GM04504 (cell line): Measurements from ENCODE around the gene PDK3.

Experiments used
- DNase-seq: peaks from one replicate; pipeline ENCODE4 v3.0.0-alpha.2; 2012; ENCODE audit warnings: low read depth

Gene PDK3

GRCh38 chrX:24553011-24553410, 87.9 kb downstream of the PDK3 start:
- DNase-seq = no peak

DNA sequence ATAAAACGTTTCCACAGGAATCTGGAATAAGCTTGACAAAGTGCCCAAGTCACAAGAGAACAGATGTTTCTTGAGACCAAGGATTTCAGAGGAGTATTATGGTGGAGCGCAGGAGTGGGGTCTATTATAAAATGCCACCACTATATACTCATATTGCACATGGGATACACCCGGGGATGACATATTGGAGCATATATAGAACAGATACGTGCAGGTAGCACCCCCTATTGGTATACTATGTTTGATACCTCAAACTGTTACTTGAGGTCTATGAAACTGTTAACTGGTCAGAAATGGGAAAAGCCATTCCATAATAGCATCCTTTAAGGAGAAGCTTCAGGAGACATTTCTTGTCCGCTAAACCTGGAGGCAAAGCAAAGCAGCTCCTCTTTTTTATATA, 96.0 kb downstream of the PDK3 start:
- no peak for DNase-seq

- DNase-seq = no peak
Measured at GRCh38 chrX:24563291-24564010, 98.4 kb downstream of the PDK3 start.

DNA sequence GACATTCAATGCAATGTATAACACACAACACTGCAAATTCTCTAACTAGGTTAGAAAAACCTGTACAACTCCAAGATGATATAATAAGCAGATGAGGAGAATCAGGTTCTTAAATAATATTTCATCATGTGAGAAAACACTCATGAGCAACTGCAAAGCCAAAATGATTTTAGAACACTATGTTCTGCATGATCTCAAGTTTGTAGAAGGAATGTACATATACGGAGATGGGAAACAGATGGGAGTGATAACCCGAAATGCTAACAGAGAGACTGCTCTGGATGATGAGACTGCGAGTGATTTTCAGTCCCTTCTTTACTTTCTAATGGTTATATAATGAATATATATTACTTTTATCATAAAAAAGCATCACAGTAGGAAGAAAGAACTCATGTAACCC, 101.2 kb downstream of the PDK3 start:
- no peak for DNase-seq

DNA sequence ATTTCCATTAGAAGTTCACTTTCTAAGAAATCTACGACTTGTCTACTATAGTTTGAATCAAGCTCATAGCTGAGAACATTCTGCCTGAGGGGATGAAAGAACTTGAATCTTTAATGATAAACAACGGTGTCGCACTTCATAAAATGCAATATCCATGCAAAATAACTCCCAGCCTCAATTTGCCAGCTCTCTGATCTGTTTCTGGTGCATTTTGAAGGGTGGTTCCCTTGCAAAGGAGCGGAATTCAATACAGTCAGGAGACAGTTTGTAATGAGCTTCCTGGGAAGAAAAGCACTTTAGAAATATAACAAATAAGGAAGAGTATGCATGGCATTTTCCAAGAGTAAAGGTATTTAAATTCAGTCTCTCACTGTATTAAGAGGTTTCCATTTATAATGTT, 102.1 kb downstream of the PDK3 start:
- DNase-seq = no peak

- DNase-seq = no peak
Measured at GRCh38 chrX:24574743-24575142, 109.7 kb downstream of the PDK3 start.

- no peak for DNase-seq
Measured at GRCh38 chrX:24575496-24575895, 110.4 kb downstream of the PDK3 start.

GRCh38 chrX:24577091-24577490, 112.0 kb downstream of the PDK3 start:
- no peak for DNase-seq
